AG09319 (cell line): ENCODE results near the gene TRIP12.

ENCODE experiments used
- DNase-seq: peaks from one replicate; pipeline ENCODE4 v3.0.0-alpha.2; 2010; ENCODE audit warnings: low read depth; ENCODE audit errors: extremely low read depth
- CTCF ChIP-seq: IDR thresholded peaks from 2 replicates; pipeline ENCODE4 v1.5.1; 2011; ENCODE audit warnings: low read depth, mild to moderate bottlenecking, inconsistent platforms, low read length, moderate library complexity

TRIP12 gene

GRCh38 chr2:229740279-229740678 lies 181.5 kb downstream of the TRIP12 start:
- TF ChIP-seq CTCF = no peak
- no peak for DNase-seq

- no peak for DNase-seq
These were observed 183.7 kb downstream of the TRIP12 start for GRCh38 chr2:229738024-229738625.

GRCh38 chr2:229734410-229734809 lies 187.4 kb downstream of the TRIP12 start:
- no peak for TF ChIP-seq CTCF
- no peak for DNase-seq

More at GRCh38 chr2:229738024-229738625, 183.7 kb downstream of the TRIP12 start:
- TF ChIP-seq CTCF = no peak

- DNase-seq = no peak
- no peak for TF ChIP-seq CTCF
These were observed 188.1 kb downstream of the TRIP12 start for GRCh38 chr2:229733611-229734245.

GRCh38 chr2:229732897-229733296 lies 188.9 kb downstream of the TRIP12 start:
- DNase-seq = no peak
- no peak for TF ChIP-seq CTCF

GRCh38 chr2:229731916-229732315 lies 189.9 kb downstream of the TRIP12 start:
- TF ChIP-seq CTCF = no peak
- peak; percentile 20 for DNase-seq

- no peak for TF ChIP-seq CTCF
- no peak for DNase-seq
These were observed 190.4 kb downstream of the TRIP12 start for GRCh38 chr2:229731363-229731762.
